ENCODE measurements around the gene DHRSX. TPM values are rescaled to one million over a fixed set of nuclear protein-coding genes. Genes with fewer than 3 reads are reported as not detected.
"Not testable (repeated sequence)": the region's sequence is repeated elsewhere in the genome, so short reads cannot be mapped to it uniquely, and the experiment has no call there.

Gene DHRSX
- total and polyA plus RNA-seq, 10 of the 15 experiments (the other 5 are each of a cell fraction or from before 2014, with no cell fraction given), result 1.7 to 39.5 (median 16.5) TPM

DNA sequence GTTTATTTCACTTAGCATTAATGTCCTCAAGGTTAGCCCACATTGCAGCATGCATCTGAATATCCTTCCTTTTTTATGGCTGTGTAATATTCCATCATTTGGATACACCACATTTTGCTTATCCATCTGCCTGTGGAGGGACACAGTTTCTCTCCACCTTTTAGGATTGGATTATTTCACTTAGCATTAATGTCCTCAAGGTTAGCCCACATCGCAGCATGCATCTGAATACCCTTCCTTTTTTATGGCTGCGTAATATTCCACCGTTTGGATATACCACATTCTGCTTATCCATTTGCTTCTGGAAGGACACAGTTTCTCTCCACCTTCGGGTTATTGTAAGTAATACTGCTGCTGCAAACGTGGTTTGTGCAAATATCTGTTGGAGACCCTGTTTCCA lies 110.0 kb downstream of the DHRSX start:
- peaks cover 8% of the 10 kb centered on the region for H3K9me3 ChIP-seq (replicated peaks; ENCODE audit: control insufficient read depth, insufficient read depth, low read length)
- H3K4me1 ChIP-seq (ENCODE audit: control insufficient read depth, insufficient read depth, low read length), result no peaks in the 10 kb centered on the region
- DNase-seq (ENCODE audit: low read depth, low spot score), result no peak
- in situ Hi-C loops (cut with MboI) (no loop called here), intact Hi-C loops (cut with micrococcal nuclease; ENCODE audit: unreplicated experiment) (no loop called here)
- H2AFZ ChIP-seq (ENCODE audit: control insufficient read depth, low read depth, low read length), result no peak overlapping the region
- RAD21 ChIA-PET (ENCODE audit: unreplicated experiment), result no interaction called here
- H3K27ac ChIP-seq (ENCODE audit: control insufficient read depth, insufficient read depth), result no peak overlapping the region
- no peak for FAIRE-seq
- no peaks in the 10 kb centered on the region for H4K20me1 ChIP-seq (ENCODE audit: control insufficient read depth, insufficient read depth)
- SMC1A ChIA-PET (ENCODE audit: uncharacterized antibody, unreplicated experiment), result no interaction called here
- 94% methylated on average over 5 of the region's 5 CpGs for WGBS (ENCODE audit: insufficient coverage, insufficient replicate concordance, low lambda C conversion rate, missing lambda C conversion rate)
- no peak for TF ChIP-seq ZSCAN29 (IDR thresholded peaks at IDR 0.05)
- no peak for TF ChIP-seq BHLHE40 (IDR thresholded peaks at IDR 0.05; ENCODE audit: borderline replicate concordance in 1 of 2, low read depth in 2 of 2, low read length in 1 of 2)
- no peak for TF ChIP-seq CREB1 (IDR thresholded peaks at IDR 0.05; ENCODE audit: low read depth)
- no peak for TF ChIP-seq TCF7 (IDR thresholded peaks at IDR 0.05; ENCODE audit: borderline replicate concordance)
- no peak for TF ChIP-seq CBX5 (IDR thresholded peaks at IDR 0.05; ENCODE audit: low read depth)
- TF ChIP-seq, protein P1, sequence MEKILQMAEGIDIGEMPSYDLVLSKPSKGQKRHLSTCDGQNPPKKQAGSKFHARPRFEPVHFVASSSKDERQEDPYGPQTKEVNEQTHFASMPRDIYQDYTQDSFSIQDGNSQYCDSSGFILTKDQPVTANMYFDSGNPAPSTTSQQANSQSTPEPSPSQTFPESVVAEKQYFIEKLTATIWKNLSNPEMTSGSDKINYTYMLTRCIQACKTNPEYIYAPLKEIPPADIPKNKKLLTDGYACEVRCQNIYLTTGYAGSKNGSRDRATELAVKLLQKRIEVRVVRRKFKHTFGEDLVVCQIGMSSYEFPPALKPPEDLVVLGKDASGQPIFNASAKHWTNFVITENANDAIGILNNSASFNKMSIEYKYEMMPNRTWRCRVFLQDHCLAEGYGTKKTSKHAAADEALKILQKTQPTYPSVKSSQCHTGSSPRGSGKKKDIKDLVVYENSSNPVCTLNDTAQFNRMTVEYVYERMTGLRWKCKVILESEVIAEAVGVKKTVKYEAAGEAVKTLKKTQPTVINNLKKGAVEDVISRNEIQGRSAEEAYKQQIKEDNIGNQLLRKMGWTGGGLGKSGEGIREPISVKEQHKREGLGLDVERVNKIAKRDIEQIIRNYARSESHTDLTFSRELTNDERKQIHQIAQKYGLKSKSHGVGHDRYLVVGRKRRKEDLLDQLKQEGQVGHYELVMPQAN (conservative IDR thresholded peaks at IDR 0.05), result no peak
- H3K36me3 ChIP-seq (ENCODE audit: control insufficient read depth in 2 of 2, insufficient read depth in 2 of 2, low read length in 1 of 2), result peaks cover 0 to 6% of the 10 kb centered on the region in 2 experiments; a peak in 2 of 4 replicates
- ATAC-seq, result no peak
- H3K4me3 ChIP-seq, result no peak overlapping the region
- H3K79me2 ChIP-seq (ENCODE audit: control insufficient read depth, insufficient read depth, low read length), result no peaks in the 10 kb centered on the region
- H3K27me3 ChIP-seq (replicated peaks in 1 of 2; ENCODE audit: control insufficient read depth in 2 of 2, insufficient read depth in 2 of 2, low read length in 1 of 2), result no peaks in the 10 kb centered on the region
- H3K9ac ChIP-seq (ENCODE audit: control insufficient read depth, insufficient read depth, low read length), result no peak overlapping the region
- H3K4me2 ChIP-seq (ENCODE audit: control insufficient read depth, insufficient read depth), result no peak overlapping the region
- POLR2A ChIA-PET, result no interaction called here
- BruUV-seq (replicated peaks), result no TSS peak
- CTCF ChIA-PET, result no interaction called here

DNA sequence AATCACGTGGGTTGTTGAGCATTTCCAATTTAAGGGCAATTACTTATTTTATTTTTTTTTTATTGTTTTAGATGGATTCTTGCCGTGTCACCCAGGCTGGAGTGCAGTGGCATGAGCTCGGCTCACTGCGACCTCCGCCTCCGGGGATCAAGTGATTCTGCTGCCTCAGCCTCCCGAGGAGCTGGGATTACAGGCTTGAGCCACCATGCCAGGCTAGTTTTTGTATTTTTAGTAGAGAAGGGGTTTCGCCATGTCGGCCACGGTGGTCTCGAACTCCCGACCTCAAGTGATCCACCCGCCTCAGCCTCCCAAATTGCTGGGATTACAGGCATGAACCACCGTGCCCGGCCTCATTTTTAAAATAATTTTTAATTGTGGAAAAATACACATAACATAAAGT lies 111.0 kb downstream of the DHRSX start:
- H2AFZ ChIP-seq (ENCODE audit: control insufficient read depth, low read depth, low read length); POLR2A ChIA-PET; in situ Hi-C loops (cut with MboI); BruUV-seq (replicated peaks); CTCF ChIA-PET; DNase-seq (ENCODE audit: low read depth, low spot score); H3K4me1 ChIP-seq (ENCODE audit: control insufficient read depth, insufficient read depth, low read length); H3K9ac ChIP-seq (ENCODE audit: control insufficient read depth, insufficient read depth, low read length); ATAC-seq; H3K4me2 ChIP-seq (ENCODE audit: control insufficient read depth, insufficient read depth); H4K20me1 ChIP-seq (ENCODE audit: control insufficient read depth, insufficient read depth); intact Hi-C loops (cut with micrococcal nuclease; ENCODE audit: unreplicated experiment); H3K36me3 ChIP-seq (ENCODE audit: control insufficient read depth in 2 of 2, insufficient read depth in 2 of 2, low read length in 1 of 2); H3K27ac ChIP-seq (ENCODE audit: control insufficient read depth, insufficient read depth); H3K4me3 ChIP-seq; FAIRE-seq; H3K79me2 ChIP-seq (ENCODE audit: control insufficient read depth, insufficient read depth, low read length); SMC1A ChIA-PET (ENCODE audit: uncharacterized antibody, unreplicated experiment); RAD21 ChIA-PET (ENCODE audit: unreplicated experiment); H3K27me3 ChIP-seq (replicated peaks in 1 of 2; ENCODE audit: control insufficient read depth in 2 of 2, insufficient read depth in 2 of 2, low read length in 1 of 2); H3K9me3 ChIP-seq (replicated peaks; ENCODE audit: control insufficient read depth, insufficient read depth, low read length): not testable (repeated sequence)
- 98% methylated on average over 15 of the region's 15 CpGs for WGBS (ENCODE audit: insufficient coverage, insufficient replicate concordance, low lambda C conversion rate, missing lambda C conversion rate)
